HCT116 (cell line): ENCODE measurements around the gene HGS. TPM values are rescaled to one million over a fixed set of nuclear protein-coding genes. Genes with fewer than 3 reads are reported as not detected.

ENCODE experiments used
- ATAC-seq: fragments of 200-7000 bp; cut with Tn5 transposase; 2 replicates; pipeline ENCODE4 v1.9.1; 2020; ENCODE audit warnings: mild to moderate bottlenecking, moderate library complexity
- BruUV-seq: library from RNA; stranded (reverse); fragments of 400-500 nt; replicated peaks from 2 replicates; lab custom pipeline; 2021; lab: Mats Ljungman, UMichigan
- CTCF ChIA-PET: fragments of 300-600 bp; sonication (Branson Sonifier 250); formaldehyde crosslinking; loops from one replicate; lab custom pipeline; 2021; ENCODE audit warnings: antibody characterized with exemption; lab: Charles Lee
- POLR2A ChIA-PET: fragments of 300-600, 350-600 bp; sonication (Branson Sonifier 250); formaldehyde crosslinking; loops from one replicate; lab custom pipeline; 2021; ENCODE audit warnings: antibody characterized with exemption; lab: Charles Lee
- RAD21 ChIA-PET, 2 experiments: fragments of 300-600 bp; sonication (Branson Sonifier 250); formaldehyde crosslinking; loops; one replicate each; lab custom pipeline; 2023; ENCODE audit warnings: low total read pairs in 2 of 2; ENCODE audit not compliant: uncharacterized antibody in 2 of 2, unreplicated experiment in 2 of 2, low non-redundant PET in 1 of 2; lab: Charles Lee
- DNase-seq: peaks from one replicate; pipeline ENCODE4 v3.0.0-alpha.2; 2010; ENCODE audit warnings: low read depth, low spot score
- H2AFZ ChIP-seq: fragments of 200-600 bp; shearing (Covaris generic), sonication (generic); 2 replicates; pipeline ENCODE4 v1.6.1; 2017; ENCODE audit warnings: low read depth, mixed run types, mixed read lengths, antibody characterized with exemption, low read length; ENCODE audit not compliant: poor library complexity, severe bottlenecking
- H3K27ac ChIP-seq: 2 replicates; pipeline ENCODE4 v1.5.1; 2012; ENCODE audit warnings: low read depth, low read length
- H3K27me3 ChIP-seq: fragments of 200-600 bp; sonication (generic); 2 replicates; pipeline ENCODE4 v1.6.1; 2016; ENCODE audit warnings: mixed run types, low read length, mixed read lengths; ENCODE audit not compliant: insufficient read depth
- H3K36me3 ChIP-seq, 2 experiments: fragments of 200-500 bp in 1 of 2; fragments of 200-600 bp in 1 of 2; sonication (Bioruptor generic) in 1 of 2; sonication (generic) in 1 of 2; 2 replicates each; pipeline versions ENCODE4 v1.5.1 to v1.6.1; 2014 to 2016; ENCODE audit warnings: low read length in 2 of 2, inconsistent platforms in 1 of 2, mixed read lengths in 1 of 2, mixed run types in 1 of 2; ENCODE audit not compliant: insufficient read depth in 2 of 2, control insufficient read depth in 1 of 2
- H3K4me1 ChIP-seq, 2 experiments: fragments of 200-600 bp in 1 of 2; sonication (generic) in 1 of 2; 2 replicates each; pipeline versions ENCODE4 v1.5.1 to v1.6.1; 2012 to 2017; ENCODE audit warnings: low read length in 2 of 2, inconsistent platforms in 1 of 2, mild to moderate bottlenecking in 1 of 2, mixed read lengths in 1 of 2, mixed run types in 1 of 2, moderate library complexity in 1 of 2; ENCODE audit not compliant: insufficient read depth in 2 of 2, control insufficient read depth in 1 of 2
- H3K4me2 ChIP-seq: fragments of 200-600 bp; sonication (generic); 2 replicates; pipeline ENCODE4 v1.6.1; 2017; ENCODE audit warnings: mixed run types, low read length, mixed read lengths
- H3K4me3 ChIP-seq, 2 experiments: fragments of 200-600 bp in 1 of 2; sonication (generic) in 1 of 2; replicated peaks in 1 of 2; 2 replicates each; pipeline ENCODE4 v1.5.1; 2011 to 2016; ENCODE audit warnings: low read length in 2 of 2, control low read depth in 1 of 2, low read depth in 1 of 2, mild to moderate bottlenecking in 1 of 2, mixed read lengths in 1 of 2, mixed run types in 1 of 2
- H3K79me2 ChIP-seq: fragments of 200-600 bp; sonication (generic); 2 replicates; pipeline ENCODE4 v1.6.1; 2017; ENCODE audit warnings: mild to moderate bottlenecking, mixed run types, low read length, moderate library complexity, mixed read lengths; ENCODE audit not compliant: insufficient read depth
- H3K9ac ChIP-seq: fragments of 200-600 bp; sonication (generic); 2 replicates; pipeline ENCODE4 v1.6.1; 2016; ENCODE audit warnings: low read length, mixed read lengths
- H3K9me2 ChIP-seq: fragments of 200-600 bp; sonication (generic), shearing (Covaris generic); 2 replicates; pipeline ENCODE4 v1.6.1; 2017; ENCODE audit warnings: mixed run types, mild to moderate bottlenecking, moderate library complexity; ENCODE audit not compliant: insufficient read depth
- H3K9me3 ChIP-seq, 2 experiments: fragments of 200-500 bp in 1 of 2; fragments of 200-600 bp in 1 of 2; sonication (Bioruptor generic) in 1 of 2; sonication (generic) in 1 of 2; 2 replicates each; pipeline ENCODE4 v1.6.1; 2014 to 2017; ENCODE audit warnings: low read length in 2 of 2, mixed read lengths in 2 of 2, inconsistent platforms in 1 of 2, low read depth in 1 of 2, mild to moderate bottlenecking in 1 of 2, mixed run types in 1 of 2, moderate library complexity in 1 of 2; ENCODE audit not compliant: control insufficient read depth in 1 of 2, insufficient read depth in 1 of 2
- H4K20me1 ChIP-seq: fragments of 200-600 bp; sonication (generic), shearing (Covaris generic); 2 replicates; pipeline ENCODE4 v1.6.1; 2017; ENCODE audit warnings: mixed run types, mild to moderate bottlenecking, moderate library complexity; ENCODE audit not compliant: insufficient read depth
- CBX3 ChIP-seq: IDR thresholded peaks from 2 replicates; pipeline ENCODE4 v1.6.1; 2012; ENCODE audit warnings: low read depth
- EGR1 ChIP-seq: IDR thresholded peaks from 2 replicates; pipeline ENCODE4 v1.6.1; 2012; ENCODE audit warnings: low read depth
- EZH2 ChIP-seq: fragments of 200-600 bp; sonication (generic); IDR thresholded peaks from 2 replicates; pipeline ENCODE4 v1.6.1; 2017; ENCODE audit warnings: antibody characterized with exemption, mixed run types
- FOSL1 ChIP-seq: IDR thresholded peaks from 2 replicates; pipeline ENCODE4 v1.6.1; 2012; ENCODE audit warnings: low read depth
- JUND ChIP-seq: IDR thresholded peaks from 2 replicates; pipeline ENCODE4 v1.6.1; 2012
- RAD21 ChIP-seq: IDR thresholded peaks from 2 replicates; pipeline ENCODE4 v1.6.1; 2012; ENCODE audit warnings: low read depth, mild to moderate bottlenecking
- SIN3A ChIP-seq: IDR thresholded peaks from 2 replicates; pipeline ENCODE4 v1.6.1; 2012; ENCODE audit warnings: low read depth
- SP1 ChIP-seq: IDR thresholded peaks from 2 replicates; pipeline ENCODE4 v1.6.1; 2012; ENCODE audit warnings: low read depth
- SRF ChIP-seq: IDR thresholded peaks from 2 replicates; pipeline ENCODE4 v1.6.1; 2012; ENCODE audit warnings: low read depth
- ZNF274 ChIP-seq: fragments of 200-500 bp; sonication (Bioruptor generic); IDR thresholded peaks from 2 replicates; pipeline ENCODE4 v1.6.1; 2014; ENCODE audit warnings: mild to moderate bottlenecking, low read depth, low read length, inconsistent platforms
- intact Hi-C: fragments of 100-400 bp; cut with micrococcal nuclease; formaldehyde crosslinking; loops from 2 replicates; pipeline ENCODE4 v1.10.0; 2022
- total RNA-seq: library from RNA; stranded (reverse); gene quantifications from one replicate; pipeline ENCODE4 v1.2.1, GENCODE V29; 2021; ENCODE audit not compliant: unreplicated experiment
- TF ChIP-seq, protein P1 (sequence below), 3 experiments: fragments of 200-600 bp in 1 of 3; sonication (generic) in 1 of 3; IDR thresholded peaks in 2 of 3; conservative IDR thresholded peaks in 1 of 3; 2 replicates each; pipeline ENCODE4 v1.5.1; 2012 to 2017; ENCODE audit warnings: low read depth in 2 of 3, low read length in 2 of 3, antibody characterized with exemption in 1 of 3, borderline replicate concordance in 1 of 3, control low read depth in 1 of 3, mild to moderate bottlenecking in 1 of 3, mixed read lengths in 1 of 3, mixed run types in 1 of 3, moderate library complexity in 1 of 3; ENCODE audit not compliant: insufficient read depth in 1 of 3
- TF ChIP-seq, protein P2 (sequence below): IDR thresholded peaks from 2 replicates; pipeline ENCODE4 v1.6.1; 2011; ENCODE audit warnings: mild to moderate bottlenecking, low read length, moderate library complexity; ENCODE audit not compliant: insufficient replicate concordance; ENCODE audit errors: extremely low read depth

Gene HGS
- total RNA-seq, 1 experiment from 2014 or later: 231 TPM

DNA sequence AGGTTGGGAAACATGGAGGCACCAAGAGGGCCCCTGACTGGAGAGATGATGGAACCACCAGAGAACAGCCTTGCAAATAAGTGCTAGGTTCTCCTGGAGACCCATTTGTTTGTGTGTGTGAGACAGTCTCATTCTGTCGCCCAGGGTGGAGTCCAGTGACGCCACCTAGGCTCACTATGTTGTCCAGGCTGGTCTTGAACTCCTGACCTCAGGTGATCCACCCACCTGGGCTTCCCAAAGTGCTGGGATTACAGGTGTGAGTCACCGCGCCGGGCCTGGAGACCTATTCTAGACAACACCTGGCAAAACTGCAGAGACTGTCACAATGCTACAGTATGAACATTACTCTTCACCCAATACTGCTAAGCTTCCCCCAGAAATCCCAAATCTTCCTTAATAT lies 48.4 kb upstream of the HGS start:
- no peaks in the 10 kb centered on the region for H3K9me3 ChIP-seq
- intact Hi-C loops: no loop called here
- peaks cover 63% of the 10 kb centered on the region for H3K79me2 ChIP-seq
- CTCF ChIA-PET: no interaction called here
- RAD21 ChIA-PET: no interaction called here
- peak; percentile 51 for DNase-seq
- peak; percentile 53 for ATAC-seq
- peak overlapping the region; percentile 83 for H3K27ac ChIP-seq
- no peaks in the 10 kb centered on the region for H3K27me3 ChIP-seq
- POLR2A ChIA-PET: no interaction called here
- H3K36me3 ChIP-seq: peaks cover 3 to 4% of the 10 kb centered on the region in 2 experiments; a peak in 1 of 4 replicates
- H3K4me1 ChIP-seq: peaks cover 12 to 26% of the 10 kb centered on the region in 2 experiments
- TSS peak; percentile 76 for BruUV-seq
- peak overlapping the region; percentile 80 for H3K4me2 ChIP-seq
- peak; percentile 40; the same call in 1 of the 2 replicates for TF ChIP-seq CBX3
- peak; percentile 55 for TF ChIP-seq JUND
- no peak for TF ChIP-seq RAD21
- peak; percentile 47 for TF ChIP-seq FOSL1
- peak; percentile 47; the same call in 1 of the 2 replicates for TF ChIP-seq SP1
- TF ChIP-seq EGR1: peak; percentile 76
- TF ChIP-seq, all 23 proteins: peak for 5
- peak overlapping the region; percentile 97 for H3K9ac ChIP-seq
- peaks cover 14% of the 10 kb centered on the region; the same call in 1 of the 2 replicates for H4K20me1 ChIP-seq
- no peaks in the 10 kb centered on the region for H3K9me2 ChIP-seq
- peak overlapping the region; percentile 74 to 94 for H3K4me3 ChIP-seq
- no peak overlapping the region for H2AFZ ChIP-seq

DNA sequence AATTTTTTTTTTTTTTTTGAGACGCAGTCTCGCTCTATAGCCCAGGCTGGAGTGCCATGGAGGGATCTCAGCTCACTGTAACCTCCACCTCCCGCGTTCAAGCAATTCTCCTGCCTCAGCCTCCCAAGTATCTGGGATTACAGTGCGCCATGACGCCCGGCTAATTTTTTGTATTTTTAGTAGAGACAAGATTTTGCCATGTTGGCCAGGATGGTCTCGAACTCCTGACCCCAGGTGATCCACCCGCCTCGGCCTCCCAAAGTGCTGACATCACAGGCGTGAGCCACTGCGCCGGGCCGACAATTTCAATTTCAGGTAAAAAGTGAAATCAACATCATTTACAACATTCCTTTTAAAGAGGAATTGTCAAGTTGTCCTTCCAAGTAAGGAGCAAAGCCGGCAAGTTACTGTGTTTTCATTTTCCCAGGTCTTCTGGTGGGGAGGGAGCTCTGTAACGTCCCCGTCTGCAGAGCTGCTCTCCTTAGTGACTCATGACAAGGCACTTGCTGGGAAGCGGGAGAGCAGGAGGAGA lies 47.8 kb upstream of the HGS start:
- DNase-seq (no peak), ATAC-seq (peak; percentile 53)
- no TSS peak for BruUV-seq
- Histone ChIP-seq H3K36me3 (peaks cover 3 to 4% of the 10 kb centered on the region in 2 experiments; a peak in 1 of 4 replicates), H4K20me1 (peaks cover 14% of the 10 kb centered on the region; the same call in 1 of the 2 replicates), H3K79me2 (peaks cover 56% of the 10 kb centered on the region), H3K27ac (peak overlapping the region; percentile 83), H3K27me3 (no peaks in the 10 kb centered on the region), H3K9me3 (no peaks in the 10 kb centered on the region), H3K9me2 (no peaks in the 10 kb centered on the region), H3K4me1 (peaks cover 12 to 32% of the 10 kb centered on the region in 2 experiments), H2AFZ (no peak overlapping the region), H3K4me3 (peak overlapping the region; percentile 74 to 94), H3K4me2 (peak overlapping the region; percentile 80), H3K9ac (peak overlapping the region; percentile 97)
- intact Hi-C loops: no loop called here
- ChIA-PET CTCF (no interaction called here), RAD21 (no interaction called here), POLR2A (interaction anchor here (1.1 to 1.2 kb wide), 2 partner anchors 29 to 84 kb away, joined by 3 to 4 read pairs; partner anchors contain the start of gene FAAP100)
- TF ChIP-seq RAD21: no peak
- TF ChIP-seq ZNF274: no peak
- TF ChIP-seq EZH2: no peak
- TF ChIP-seq, protein P1, sequence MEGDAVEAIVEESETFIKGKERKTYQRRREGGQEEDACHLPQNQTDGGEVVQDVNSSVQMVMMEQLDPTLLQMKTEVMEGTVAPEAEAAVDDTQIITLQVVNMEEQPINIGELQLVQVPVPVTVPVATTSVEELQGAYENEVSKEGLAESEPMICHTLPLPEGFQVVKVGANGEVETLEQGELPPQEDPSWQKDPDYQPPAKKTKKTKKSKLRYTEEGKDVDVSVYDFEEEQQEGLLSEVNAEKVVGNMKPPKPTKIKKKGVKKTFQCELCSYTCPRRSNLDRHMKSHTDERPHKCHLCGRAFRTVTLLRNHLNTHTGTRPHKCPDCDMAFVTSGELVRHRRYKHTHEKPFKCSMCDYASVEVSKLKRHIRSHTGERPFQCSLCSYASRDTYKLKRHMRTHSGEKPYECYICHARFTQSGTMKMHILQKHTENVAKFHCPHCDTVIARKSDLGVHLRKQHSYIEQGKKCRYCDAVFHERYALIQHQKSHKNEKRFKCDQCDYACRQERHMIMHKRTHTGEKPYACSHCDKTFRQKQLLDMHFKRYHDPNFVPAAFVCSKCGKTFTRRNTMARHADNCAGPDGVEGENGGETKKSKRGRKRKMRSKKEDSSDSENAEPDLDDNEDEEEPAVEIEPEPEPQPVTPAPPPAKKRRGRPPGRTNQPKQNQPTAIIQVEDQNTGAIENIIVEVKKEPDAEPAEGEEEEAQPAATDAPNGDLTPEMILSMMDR (IDR thresholded peaks at IDR 0.05 in 2 of 3, conservative IDR thresholded peaks at IDR 0.05 in 1 of 3; ENCODE audit: borderline replicate concordance in 1 of 3, insufficient read depth in 1 of 3, low read depth in 2 of 3, low read length in 2 of 3): no peak
- TF ChIP-seq, protein P2, sequence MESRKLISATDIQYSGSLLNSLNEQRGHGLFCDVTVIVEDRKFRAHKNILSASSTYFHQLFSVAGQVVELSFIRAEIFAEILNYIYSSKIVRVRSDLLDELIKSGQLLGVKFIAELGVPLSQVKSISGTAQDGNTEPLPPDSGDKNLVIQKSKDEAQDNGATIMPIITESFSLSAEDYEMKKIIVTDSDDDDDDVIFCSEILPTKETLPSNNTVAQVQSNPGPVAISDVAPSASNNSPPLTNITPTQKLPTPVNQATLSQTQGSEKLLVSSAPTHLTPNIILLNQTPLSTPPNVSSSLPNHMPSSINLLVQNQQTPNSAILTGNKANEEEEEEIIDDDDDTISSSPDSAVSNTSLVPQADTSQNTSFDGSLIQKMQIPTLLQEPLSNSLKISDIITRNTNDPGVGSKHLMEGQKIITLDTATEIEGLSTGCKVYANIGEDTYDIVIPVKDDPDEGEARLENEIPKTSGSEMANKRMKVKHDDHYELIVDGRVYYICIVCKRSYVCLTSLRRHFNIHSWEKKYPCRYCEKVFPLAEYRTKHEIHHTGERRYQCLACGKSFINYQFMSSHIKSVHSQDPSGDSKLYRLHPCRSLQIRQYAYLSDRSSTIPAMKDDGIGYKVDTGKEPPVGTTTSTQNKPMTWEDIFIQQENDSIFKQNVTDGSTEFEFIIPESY: no peak
- no peak; the same call in 1 of the 2 replicates for TF ChIP-seq SIN3A
- no peak for TF ChIP-seq SRF
